Eye (tissue), 1 donor: ENCODE results near the gene TAOK2.
"Not testable (repeated sequence)": the region's sequence is repeated elsewhere in the genome, so short reads cannot be mapped to it uniquely, and the experiment has no call there.

Experiments used
- DNase-seq: peaks from one replicate; pipeline ENCODE4 v3.0.0-alpha.2; 2015

TAOK2 gene

GRCh38 chr16:29973384-29974246, at the start of gene TAOK2:
TSS of gene TAOK2 (plus strand) at chr16:29973868. CDS start at chr16:29977773, 3,905 bp downstream.
- DNase-seq, result peak; percentile 100

GRCh38 chr16:29925105-29925756, 48.4 kb upstream of the TAOK2 start:
- peak; percentile 33 for DNase-seq

GRCh38 chr16:29925781-29926710, 47.6 kb upstream of the TAOK2 start, which contains the start of gene KCTD13:
TSS of gene KCTD13 (minus strand) at chr16:29926226. CDS start at chr16:29926033, 193 bp downstream.
- peak; percentile 97 for DNase-seq

GRCh38 chr16:29926711-29927052, 47.0 kb upstream of the TAOK2 start:
- DNase-seq, result no peak

GRCh38 chr16:29927070-29927905, 46.4 kb upstream of the TAOK2 start:
- DNase-seq, result no peak

GRCh38 chr16:29931750-29932149, 41.9 kb upstream of the TAOK2 start:
- not testable (repeated sequence) for DNase-seq

GRCh38 chr16:29940656-29941055, 33.0 kb upstream of the TAOK2 start:
- no peak for DNase-seq

GRCh38 chr16:29943846-29944799, 29.5 kb upstream of the TAOK2 start:
- DNase-seq, result peak; percentile 56

GRCh38 chr16:29947897-29948296, 25.8 kb upstream of the TAOK2 start:
- DNase-seq, result no peak

- no peak for DNase-seq
Measured at GRCh38 chr16:29950806-29951461, 22.7 kb upstream of the TAOK2 start.

- no peak for DNase-seq
Measured at GRCh38 chr16:29951625-29952365, 21.9 kb upstream of the TAOK2 start.

GRCh38 chr16:29958756-29959155, 14.9 kb upstream of the TAOK2 start:
- no peak for DNase-seq

GRCh38 chr16:29959293-29959692, 14.4 kb upstream of the TAOK2 start:
- DNase-seq, result no peak

- not testable (repeated sequence) for DNase-seq
Measured at GRCh38 chr16:29959821-29960220, 13.8 kb upstream of the TAOK2 start.

GRCh38 chr16:29961127-29961478, 12.6 kb upstream of the TAOK2 start:
- DNase-seq, result no peak

- DNase-seq, result peak; percentile 97
Measured at GRCh38 chr16:29961479-29962343, 12.0 kb upstream of the TAOK2 start, which contains the start of gene TMEM219. TSS of gene TMEM219 (plus strand) at chr16:29962079. CDS start at chr16:29963144, 1,065 bp downstream.

GRCh38 chr16:29962344-29962994, 11.2 kb upstream of the TAOK2 start:
- peak; percentile 34 for DNase-seq
